Hematopoietic multipotent progenitor cell treated with erythropoietin and hydrocortisone succinate and interleukin-3 and kit ligand, for 15 days (in vitro differentiated cells): Measurements from ENCODE around the gene HCFC2.
A peak's percentile ranks its signal among the peaks of the same experiment; 100 is the strongest.

Source experiments
- DNase-seq: peaks from one replicate; pipeline ENCODE4 v3.0.0-alpha.2; 2015; ENCODE audit warnings: low spot score

Gene HCFC2

GRCh38 chr12:104121001-104121400, 56.7 kb downstream of the HCFC2 start:
- no peak for DNase-seq

DNA sequence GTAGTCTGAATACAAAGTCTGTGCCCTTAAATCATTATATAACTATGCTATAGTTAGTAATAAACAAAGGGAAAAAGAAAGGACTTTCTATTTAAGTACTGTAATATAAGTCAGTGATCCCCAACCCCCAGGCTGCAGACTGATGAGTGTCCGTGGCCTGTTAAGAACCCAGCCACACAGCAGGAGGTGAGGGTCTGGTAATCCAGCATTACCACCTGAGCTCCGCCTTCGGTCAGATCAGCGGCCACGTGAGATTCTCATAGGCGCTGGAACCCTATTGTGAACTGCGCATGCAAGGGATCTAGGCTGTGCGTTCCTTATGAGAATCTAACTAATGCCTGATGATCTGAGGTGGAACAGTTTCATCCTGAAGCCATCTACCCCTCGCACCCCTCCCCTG, 58.0 kb downstream of the HCFC2 start:
- DNase-seq: no peak

- no peak for DNase-seq
These were observed 62.2 kb downstream of the HCFC2 start for GRCh38 chr12:104126548-104126947.

- DNase-seq: no peak
These were observed 66.4 kb downstream of the HCFC2 start for GRCh38 chr12:104130760-104131159.

DNA sequence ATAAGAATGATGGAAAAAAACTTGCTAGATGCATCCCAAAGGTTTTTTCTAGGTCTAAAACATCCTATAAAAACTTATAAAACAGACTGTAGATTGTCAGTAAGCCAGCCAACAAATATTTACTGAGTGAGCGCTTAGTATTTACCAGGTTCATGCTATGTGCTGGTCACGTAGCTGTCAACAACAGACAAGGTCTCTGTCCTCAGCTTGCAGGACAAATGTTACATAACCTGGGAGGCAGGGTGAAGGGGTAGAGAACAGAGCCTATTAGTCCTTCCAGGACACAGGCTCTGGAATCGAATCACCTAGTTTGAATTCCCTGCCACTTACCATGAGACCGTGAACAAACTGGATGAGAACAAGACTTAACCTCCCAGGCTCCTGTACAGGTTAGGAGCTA, 67.3 kb downstream of the HCFC2 start:
- DNase-seq: no peak

- no peak for DNase-seq
These were observed 68.1 kb downstream of the HCFC2 start for GRCh38 chr12:104132351-104132956.

DNA sequence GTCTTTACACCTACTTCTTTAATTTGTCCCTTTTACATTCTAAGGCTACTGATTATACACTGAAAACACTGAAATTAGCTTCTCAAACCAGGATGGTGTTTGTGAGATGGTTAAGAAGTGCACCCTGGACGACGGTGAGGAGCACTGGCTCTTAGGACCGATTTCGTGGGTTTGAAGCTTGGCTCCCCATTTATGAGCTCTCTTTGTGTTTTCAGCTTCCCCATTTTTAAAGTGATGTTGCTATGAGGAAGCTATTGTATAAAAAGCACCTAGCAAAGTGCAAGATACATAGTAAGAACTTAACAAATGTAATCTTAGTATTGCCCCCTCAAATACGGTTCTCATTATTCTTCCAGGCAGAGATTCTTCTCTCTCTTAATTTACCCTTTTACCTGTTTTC, 69.0 kb downstream of the HCFC2 start:
- no peak for DNase-seq

GRCh38 chr12:104133866-104134265, 69.5 kb downstream of the HCFC2 start:
- DNase-seq: no peak

DNA sequence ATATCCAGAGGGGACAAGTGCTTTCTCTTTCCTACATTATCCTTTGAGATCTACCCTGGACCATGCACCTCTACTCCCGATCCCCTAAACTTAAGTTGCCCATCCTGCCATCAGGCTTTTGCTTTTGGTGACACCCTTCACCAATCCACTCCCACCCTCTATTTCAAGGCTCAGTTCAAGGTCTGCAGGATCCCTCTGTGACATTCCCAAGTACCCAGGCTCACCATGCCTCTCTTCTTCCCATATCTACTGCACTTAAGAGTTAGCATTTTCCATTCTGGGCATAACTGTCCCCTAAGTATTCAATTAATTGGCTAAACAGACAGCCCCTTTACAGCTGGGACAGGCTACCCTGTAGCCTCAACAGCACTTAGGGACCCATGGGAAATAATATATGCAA, 70.6 kb downstream of the HCFC2 start:
- no peak for DNase-seq

- DNase-seq: no peak
These were observed 72.2 kb downstream of the HCFC2 start for GRCh38 chr12:104136577-104136976.

DNA sequence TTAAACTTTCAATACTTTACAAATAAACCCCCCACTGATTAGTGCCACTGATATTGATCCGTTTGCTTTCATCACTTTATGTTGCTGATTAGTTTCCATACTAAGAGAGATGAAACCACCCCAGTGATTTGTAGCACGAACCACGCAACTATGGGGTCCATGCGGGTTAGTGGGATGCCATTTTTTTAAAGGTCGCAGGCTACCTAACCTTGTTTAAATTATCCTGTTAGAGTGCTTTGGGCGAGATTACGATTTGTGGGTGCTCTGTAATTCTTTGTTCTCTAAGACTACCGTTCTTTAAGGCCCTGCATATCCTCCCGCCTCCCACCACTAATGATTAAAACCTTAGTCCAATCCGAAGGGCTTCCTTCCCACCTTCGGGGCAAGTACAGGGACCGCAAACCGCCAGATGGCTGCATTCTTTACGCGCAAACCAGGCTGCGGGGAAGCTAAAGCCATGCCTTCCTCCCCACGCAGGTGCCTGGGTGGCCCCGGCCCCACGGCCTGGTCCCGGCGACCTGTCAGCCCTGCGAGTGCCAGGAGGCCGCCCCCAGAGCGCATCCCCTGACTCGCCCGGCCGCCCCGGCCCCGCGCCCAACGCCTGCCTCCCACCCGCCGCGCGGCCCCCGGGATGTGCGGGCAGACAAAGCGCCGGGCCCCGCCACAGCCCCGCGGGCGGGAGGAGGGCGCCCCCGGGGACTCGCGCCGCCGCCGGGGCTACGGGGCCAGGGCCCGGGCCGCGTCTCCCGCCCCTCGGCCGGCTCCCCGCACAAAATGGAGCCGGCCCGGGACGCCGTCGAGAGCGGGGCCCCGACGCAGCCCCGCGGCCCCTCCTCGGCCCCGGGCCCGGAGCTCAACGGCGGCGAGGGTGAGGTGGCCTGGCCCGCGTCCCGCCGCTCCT, 72.9 kb downstream of the HCFC2 start:
- DNase-seq: peak; percentile 33

DNA sequence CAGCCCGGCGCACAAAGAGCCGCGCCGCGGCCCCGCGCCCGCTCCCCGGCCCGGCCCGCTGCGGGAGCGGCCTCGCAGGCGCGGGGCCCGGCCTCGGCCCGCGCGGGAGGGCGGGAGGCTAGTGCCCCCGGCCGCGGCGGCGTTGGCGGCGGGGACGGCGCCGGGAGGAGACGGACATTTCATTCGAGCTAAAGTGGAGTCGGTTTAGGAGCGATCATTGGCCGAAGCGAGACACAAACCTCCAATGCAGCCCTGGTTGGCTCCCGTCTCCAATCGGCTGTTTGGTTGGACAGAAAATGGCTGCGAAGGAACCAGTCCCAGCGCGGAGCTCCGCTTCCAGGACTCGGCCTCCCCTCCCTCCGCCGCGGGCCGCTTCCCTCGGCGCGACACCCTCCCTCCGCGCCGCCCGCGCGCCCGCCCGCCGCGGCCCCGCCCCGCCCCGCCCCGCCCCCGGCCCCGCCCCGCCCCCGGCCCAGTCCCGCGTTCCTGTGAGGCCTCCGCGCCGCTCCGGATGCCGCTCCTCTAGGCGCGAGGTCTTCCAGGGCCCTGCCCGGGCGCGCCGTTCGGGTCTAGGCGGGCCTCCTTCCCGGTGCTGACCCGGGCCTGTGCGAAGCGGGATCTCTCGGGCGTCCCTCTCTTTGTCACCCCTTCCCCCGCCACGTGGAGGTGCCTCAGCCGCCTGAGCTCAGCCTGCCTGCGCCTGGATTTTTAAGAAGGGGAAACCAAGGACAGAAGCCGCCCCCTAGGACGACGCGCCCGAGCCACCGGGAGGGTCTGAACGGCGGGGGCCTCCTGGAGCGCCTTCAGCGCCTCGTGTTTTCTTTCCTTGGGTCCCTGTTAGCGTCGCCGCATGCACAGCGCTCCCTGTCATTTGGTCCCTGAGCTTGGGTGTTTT, 73.8 kb downstream of the HCFC2 start, which contains the start of gene NFYB:
Gene NFYB (minus strand): TSS at position 309 of the 895 bp plus-strand sequence. CDS start 2,757 bp downstream, outside the sequence.
- DNase-seq: peak; percentile 88

DNA sequence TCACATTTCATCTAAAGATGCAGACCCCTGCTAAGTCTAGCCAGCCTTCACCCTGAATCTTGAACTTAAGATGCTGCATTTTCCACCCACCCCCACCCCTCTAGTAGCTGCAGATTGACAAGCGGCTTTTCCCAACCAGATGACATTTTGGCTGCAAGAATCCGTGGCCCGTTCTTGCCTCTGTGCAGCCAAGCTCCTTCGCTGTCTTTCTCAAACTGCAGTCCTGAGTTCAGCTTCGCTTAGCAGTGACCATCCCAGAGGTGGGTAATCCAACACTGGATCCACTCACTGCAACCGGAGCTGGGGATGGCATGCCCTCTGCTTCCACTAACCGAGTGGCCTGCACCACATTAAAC, 74.4 kb downstream of the HCFC2 start:
- DNase-seq: no peak

DNA sequence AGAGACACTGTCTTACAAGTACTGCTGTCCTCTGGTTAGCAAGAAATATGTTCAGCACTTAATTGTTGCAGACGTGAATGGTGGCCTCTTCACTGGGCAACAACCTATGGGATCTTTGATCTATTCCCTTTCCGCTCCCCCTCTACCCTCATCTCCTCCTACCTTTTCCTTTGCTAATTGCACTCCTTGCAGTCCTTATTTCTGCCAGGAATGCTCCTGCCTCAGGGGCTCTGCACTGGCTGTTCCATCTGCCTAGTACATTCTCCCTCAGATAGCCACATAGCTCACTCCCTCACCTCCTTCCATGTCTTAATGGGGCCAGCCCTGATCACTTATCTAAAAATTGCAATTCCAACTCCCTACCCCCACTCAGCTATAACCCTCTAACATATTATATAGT, 78.2 kb downstream of the HCFC2 start:
- no peak for DNase-seq

GRCh38 chr12:104143002-104143401, 78.7 kb downstream of the HCFC2 start:
- no peak for DNase-seq

DNA sequence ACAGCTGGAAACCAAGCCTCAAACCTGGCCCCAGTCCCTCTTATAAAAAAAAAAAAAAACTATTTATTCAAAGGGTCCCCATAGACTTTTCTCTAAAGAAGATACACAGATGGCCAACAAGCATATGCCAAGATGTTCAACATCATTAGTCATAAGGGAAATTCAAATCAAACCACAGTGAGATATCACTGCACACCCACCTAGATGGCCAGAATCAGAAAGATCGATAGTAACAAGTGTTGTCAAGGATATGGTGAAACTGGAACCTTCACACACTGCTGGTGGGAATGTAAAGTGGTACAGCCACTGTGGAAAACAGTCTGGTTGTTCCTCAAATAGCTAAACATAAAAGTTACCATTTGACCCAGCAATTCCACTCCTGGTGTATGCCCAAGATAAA, 79.6 kb downstream of the HCFC2 start:
- no peak for DNase-seq

DNA sequence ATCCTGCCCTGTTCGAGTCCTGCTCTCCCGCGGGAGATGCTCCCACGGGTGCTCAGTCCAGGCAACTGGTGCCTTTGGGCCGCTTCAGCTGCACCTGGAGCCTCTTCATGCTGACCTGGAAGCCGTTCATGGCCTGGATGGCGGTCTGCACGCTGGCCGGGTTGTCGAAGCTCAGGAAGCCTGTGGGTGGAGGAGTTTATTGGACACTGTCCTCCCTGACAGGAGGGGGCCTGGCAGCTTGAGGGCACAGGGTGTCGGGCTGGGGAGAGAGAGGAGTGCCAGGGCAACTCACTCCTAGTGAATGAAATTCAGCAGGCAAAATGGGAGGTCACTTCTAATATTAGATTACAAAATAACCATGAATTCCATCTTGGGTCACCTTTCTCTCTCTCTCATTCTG, 83.0 kb downstream of the HCFC2 start:
- no peak for DNase-seq

DNA sequence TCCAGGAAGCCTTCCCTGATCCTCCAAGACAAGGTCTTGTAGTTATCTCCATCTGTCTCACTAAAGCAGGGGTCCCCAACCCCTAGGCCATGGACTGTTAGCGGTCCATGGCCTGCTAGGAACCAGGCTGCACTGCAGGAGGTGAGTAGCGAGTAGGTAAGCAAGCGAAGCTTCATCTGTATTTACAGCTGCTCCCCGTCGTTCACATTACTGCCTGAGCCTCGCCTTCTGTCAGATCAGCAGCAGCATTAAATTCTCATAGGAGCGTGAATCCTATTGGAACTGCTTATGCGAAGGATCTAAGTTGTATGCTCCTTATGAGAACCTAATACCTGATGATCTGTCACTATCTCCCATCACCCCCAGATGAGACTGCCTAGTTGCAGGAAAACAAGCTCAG, 86.1 kb downstream of the HCFC2 start:
- no peak for DNase-seq

DNA sequence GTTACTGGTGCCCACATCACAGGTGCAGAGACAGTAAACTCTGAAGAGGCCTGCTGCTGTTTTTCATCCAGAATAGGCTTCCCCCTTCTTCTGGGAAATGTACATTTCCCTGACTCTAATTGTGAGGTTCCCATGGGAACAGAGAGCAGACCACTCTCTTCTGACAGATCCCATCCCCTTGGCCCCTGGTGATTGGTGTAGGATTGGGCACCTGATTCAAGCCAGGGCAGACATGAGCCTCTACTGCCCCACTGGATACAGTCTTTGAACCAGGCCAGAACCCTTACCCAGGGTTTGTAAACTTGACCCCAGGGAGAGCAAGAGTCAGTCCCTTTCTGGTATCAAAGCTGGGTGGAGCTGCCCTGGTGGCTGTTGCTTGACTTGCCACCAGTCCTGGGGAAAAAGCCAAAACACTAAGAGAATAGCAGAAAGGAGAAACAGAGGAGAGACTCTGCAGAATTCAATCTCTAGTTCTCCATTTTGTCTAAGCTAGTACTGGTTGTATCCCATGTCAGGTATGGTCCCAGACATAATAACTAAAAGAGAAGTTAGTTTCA, 88.4 kb downstream of the HCFC2 start:
- DNase-seq: no peak

DNA sequence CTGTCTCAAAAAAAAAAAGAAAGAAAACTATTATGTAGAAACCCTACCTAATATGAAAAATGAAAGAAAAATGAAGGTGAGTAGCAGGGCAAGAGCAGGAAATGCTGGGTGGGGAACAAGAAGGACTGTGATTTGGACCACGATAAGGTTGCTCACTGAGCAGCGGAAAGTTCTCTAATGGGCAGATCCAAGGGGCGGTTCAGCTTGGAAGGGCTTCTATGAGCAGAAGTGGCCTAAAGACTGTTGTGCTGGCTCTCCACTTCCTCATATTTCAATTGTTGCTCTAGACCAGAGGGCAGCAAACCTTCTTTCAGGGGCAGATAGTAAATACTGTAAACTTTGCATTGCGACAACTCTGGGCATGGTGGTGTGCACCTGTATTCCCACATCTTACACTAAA, 90.0 kb downstream of the HCFC2 start:
- no peak for DNase-seq

GRCh38 chr12:104154806-104155205, 90.5 kb downstream of the HCFC2 start:
- DNase-seq: no peak
